ENCODE measurements around the gene LYST. TPM values are rescaled to one million over a fixed set of nuclear protein-coding genes. Genes with fewer than 3 reads are reported as not detected.
"Not testable (repeated sequence)": the region's sequence is repeated elsewhere in the genome, so short reads cannot be mapped to it uniquely, and the experiment has no call there.

The LYST gene
- total RNA-seq, 1 donor from 2014 or later, result 78.4 TPM

DNA sequence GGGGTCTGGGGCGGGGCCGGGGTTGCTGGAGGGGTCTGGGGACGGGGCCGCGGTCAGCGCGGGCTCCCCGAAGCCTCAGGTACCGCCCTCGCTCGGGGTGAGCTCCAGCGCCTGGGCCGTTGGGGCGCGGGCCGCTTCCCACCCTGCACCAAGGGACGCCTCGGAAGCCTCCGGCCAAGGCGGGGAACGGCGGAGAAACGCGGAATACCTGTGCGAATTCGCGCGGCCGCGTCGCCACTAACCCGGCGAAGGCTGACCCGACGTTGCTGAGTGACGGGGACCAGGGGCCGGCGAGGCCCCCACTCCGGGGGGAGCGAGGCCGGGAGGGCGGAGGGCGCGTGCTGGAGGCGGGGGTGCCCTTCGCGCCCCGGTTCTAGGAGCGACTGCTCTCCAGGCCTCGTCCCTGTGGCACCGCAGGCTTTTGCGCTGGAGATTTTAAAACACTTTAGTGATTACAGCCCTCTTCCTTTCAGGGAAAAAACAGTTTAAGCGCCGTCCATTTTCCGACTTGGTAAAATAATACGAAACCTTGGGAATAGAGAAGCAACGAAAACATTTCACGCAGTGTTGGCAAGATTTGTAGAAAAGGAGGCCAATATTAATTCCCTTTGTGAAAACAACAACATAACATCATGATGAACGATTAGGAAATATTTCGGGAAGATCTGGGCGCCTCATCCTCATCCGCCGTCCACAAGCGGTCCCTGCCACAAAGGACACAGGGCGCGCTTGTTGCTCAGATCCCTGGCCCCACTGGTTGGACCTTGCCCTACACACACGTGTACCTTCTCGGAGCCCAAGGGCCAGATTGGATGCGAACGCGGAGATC is 216.2 kb downstream of the LYST start:
- no peak overlapping the region for H3K27ac ChIP-seq
- ATAC-seq, result peak; percentile 30
- intact Hi-C loops (cut with DNase I), result no loop called here
- peak overlapping the region; percentile 9 for H3K4me3 ChIP-seq
- no peaks in the 10 kb centered on the region for H3K36me3 ChIP-seq
- peaks cover 75% of the 10 kb centered on the region for H3K27me3 ChIP-seq
- no peaks in the 10 kb centered on the region for H3K9me3 ChIP-seq
- no peak for DNase-seq
- TF ChIP-seq, protein P1, sequence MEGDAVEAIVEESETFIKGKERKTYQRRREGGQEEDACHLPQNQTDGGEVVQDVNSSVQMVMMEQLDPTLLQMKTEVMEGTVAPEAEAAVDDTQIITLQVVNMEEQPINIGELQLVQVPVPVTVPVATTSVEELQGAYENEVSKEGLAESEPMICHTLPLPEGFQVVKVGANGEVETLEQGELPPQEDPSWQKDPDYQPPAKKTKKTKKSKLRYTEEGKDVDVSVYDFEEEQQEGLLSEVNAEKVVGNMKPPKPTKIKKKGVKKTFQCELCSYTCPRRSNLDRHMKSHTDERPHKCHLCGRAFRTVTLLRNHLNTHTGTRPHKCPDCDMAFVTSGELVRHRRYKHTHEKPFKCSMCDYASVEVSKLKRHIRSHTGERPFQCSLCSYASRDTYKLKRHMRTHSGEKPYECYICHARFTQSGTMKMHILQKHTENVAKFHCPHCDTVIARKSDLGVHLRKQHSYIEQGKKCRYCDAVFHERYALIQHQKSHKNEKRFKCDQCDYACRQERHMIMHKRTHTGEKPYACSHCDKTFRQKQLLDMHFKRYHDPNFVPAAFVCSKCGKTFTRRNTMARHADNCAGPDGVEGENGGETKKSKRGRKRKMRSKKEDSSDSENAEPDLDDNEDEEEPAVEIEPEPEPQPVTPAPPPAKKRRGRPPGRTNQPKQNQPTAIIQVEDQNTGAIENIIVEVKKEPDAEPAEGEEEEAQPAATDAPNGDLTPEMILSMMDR (IDR thresholded peaks at IDR 0.05), result no peak
- peaks cover 12% of the 10 kb centered on the region for H3K4me1 ChIP-seq

- no peak for DNase-seq
- H3K27ac ChIP-seq, result no peak within 1 kb of the TSS
Measured at GRCh38 chr1:235649368-235650163, 217.1 kb downstream of the LYST start, which contains the start of gene GNG4. GNG4 (minus strand) TSS chr1:235649784; CDS start chr1:235583838, 65,946 bp downstream.

DNA sequence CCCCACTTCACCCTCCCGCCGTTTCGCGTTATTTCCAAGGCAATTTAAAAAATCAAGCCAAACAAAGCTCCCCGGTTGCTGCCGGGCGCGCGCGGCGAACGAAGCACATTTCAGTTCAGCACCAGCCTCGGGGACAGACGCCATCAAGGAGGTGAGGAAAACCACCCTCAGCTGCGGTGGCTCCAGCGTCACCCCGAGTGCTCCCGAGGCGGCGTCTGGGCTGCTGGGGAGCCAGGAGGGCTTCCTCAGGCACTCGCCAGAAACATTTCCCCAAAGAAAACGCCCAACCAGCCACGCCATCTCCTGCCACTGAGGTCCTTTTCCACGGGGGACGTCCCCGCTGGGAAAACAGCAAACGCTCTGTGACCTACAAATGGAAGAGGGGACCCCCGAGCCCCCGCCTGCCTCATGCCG is 217.7 kb downstream of the LYST start:
- DNase-seq (peak; percentile 82), ATAC-seq (peak; percentile 87)
- intact Hi-C loops (cut with DNase I), result no loop called here
- H3K4me1 ChIP-seq, result peaks cover 12% of the 10 kb centered on the region
- H3K4me3 ChIP-seq, result peak overlapping the region; percentile 42
- TF ChIP-seq, protein P1 (IDR thresholded peaks at IDR 0.05), result no peak
- H3K9me3 ChIP-seq, result no peaks in the 10 kb centered on the region
- peaks cover 69% of the 10 kb centered on the region for H3K27me3 ChIP-seq
- H3K27ac ChIP-seq, result no peak overlapping the region
- H3K36me3 ChIP-seq, result no peaks in the 10 kb centered on the region

More at GRCh38 chr1:235649368-235650163, 217.1 kb downstream of the LYST start, which contains the start of gene GNG4:
- H3K4me1 ChIP-seq, result peaks cover 12% of the 10 kb centered on the region
- H3K4me3 ChIP-seq, result peak within 1 kb of the TSS; percentile 42
- no peaks in the 10 kb centered on the region for H3K36me3 ChIP-seq
- intact Hi-C loops (cut with DNase I), result no loop called here
- TF ChIP-seq, protein P1 (IDR thresholded peaks at IDR 0.05), result no peak
- H3K27me3 ChIP-seq, result peaks cover 75% of the 10 kb centered on the region
- peak; percentile 53 for ATAC-seq
- H3K9me3 ChIP-seq, result no peaks in the 10 kb centered on the region

DNA sequence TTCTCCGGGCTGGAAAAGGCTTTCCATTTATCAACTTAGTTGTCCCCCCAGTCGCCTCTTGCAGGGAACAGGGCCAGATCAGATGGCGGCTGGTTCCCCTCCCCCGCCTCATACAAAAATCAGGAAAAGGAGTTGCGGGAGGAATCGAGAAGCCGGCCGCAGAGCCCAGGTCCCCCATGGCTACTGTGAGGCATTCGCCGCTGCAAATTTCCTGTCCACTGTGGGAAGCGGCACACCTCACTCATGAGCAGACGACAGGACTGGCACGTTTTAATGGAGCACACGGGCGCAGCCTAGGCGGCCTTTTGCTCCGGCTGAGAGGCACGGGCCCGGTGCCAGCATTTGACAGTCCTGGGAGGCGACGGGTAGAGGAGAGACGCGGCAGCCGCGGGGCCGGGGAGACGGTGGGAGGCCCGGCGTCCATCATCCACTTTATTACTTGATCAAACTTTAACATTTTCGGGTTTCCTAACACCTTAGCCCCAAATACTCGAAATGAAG is 218.2 kb downstream of the LYST start:
- Histone ChIP-seq H3K9me3 (no peaks in the 10 kb centered on the region), H3K4me1 (peaks cover 12% of the 10 kb centered on the region), H3K27me3 (peaks cover 64% of the 10 kb centered on the region), H3K4me3 (no peak overlapping the region), H3K36me3 (no peaks in the 10 kb centered on the region), H3K27ac (no peak overlapping the region)
- intact Hi-C loops (cut with DNase I), result no loop called here
- no peak for ATAC-seq
- TF ChIP-seq, protein P1 (IDR thresholded peaks at IDR 0.05), result no peak
- DNase-seq, result no peak

DNA sequence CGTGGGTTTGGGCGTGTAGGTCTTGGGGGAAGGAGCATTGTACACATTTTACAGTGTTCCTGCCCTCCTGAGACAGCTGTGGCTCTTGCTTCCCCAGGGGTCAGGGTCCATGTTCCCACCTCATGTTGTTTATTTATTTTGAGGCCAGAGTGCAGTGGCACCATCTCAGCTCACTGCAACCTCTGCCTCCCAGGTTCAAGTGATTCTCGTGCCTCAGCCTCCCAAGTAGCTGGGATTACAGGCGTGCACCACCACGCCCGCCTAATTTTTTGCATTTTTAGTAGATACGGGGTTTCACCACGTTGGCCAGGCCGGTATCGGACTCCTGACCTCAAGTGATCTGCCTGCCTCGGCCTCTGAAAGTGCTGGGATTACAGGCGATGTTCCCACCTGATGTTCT is 219.2 kb downstream of the LYST start:
- ATAC-seq; intact Hi-C loops (cut with DNase I); H3K36me3 ChIP-seq; H3K4me3 ChIP-seq; DNase-seq; H3K9me3 ChIP-seq; H3K27ac ChIP-seq: not testable (repeated sequence)
- Histone ChIP-seq H3K4me1 (peaks cover 12% of the 10 kb centered on the region), H3K27me3 (peaks cover 54% of the 10 kb centered on the region)

All from upper lobe of right lung (tissue), 1 donor.